Esophagus mucosa (tissue), 1 donor: ENCODE measurements around the gene FAM170A. TPM values are rescaled to one million over a fixed set of nuclear protein-coding genes. Genes with fewer than 3 reads are reported as not detected.
A peak's percentile ranks its signal among the peaks of the same experiment; 100 is the strongest.

Experiments
- ATAC-seq: fragments of 200-7000 bp; cut with Tn5 transposase; one replicate; pipeline ENCODE4 v1.9.1; 2020
- total RNA-seq: library from RNA; stranded (reverse); gene quantifications from one replicate; pipeline ENCODE4 v1.2.4, GENCODE V29; 2023
- donor health status: DM: yes; HTN: yes; CAD: no.

FAM170A gene
- total RNA-seq, result not detected

- ATAC-seq, result no peak
Observed at GRCh38 chr5:119629339-119629738, at the start of gene FAM170A. FAM170A (plus strand) TSS chr5:119629558; CDS start chr5:119629769, 211 bp downstream.

- ATAC-seq, result no peak
Observed at GRCh38 chr5:119582987-119583386, 46.4 kb upstream of the FAM170A start.

- no peak for ATAC-seq
Observed at GRCh38 chr5:119583684-119584083, 45.7 kb upstream of the FAM170A start.

GRCh38 chr5:119596046-119596445 lies 33.3 kb upstream of the FAM170A start:
- ATAC-seq, result no peak

- no peak for ATAC-seq
Observed at GRCh38 chr5:119597728-119598298, 31.5 kb upstream of the FAM170A start.

GRCh38 chr5:119613937-119614336 lies 15.4 kb upstream of the FAM170A start:
- ATAC-seq, result no peak

GRCh38 chr5:119614838-119615237 lies 14.5 kb upstream of the FAM170A start:
- ATAC-seq, result no peak

- no peak for ATAC-seq
Observed at GRCh38 chr5:119626086-119626485, 3.3 kb upstream of the FAM170A start.

- no peak for ATAC-seq
Observed at GRCh38 chr5:119630752-119631440, 1.5 kb downstream of the FAM170A start.

GRCh38 chr5:119631660-119632059 lies 2.3 kb downstream of the FAM170A start:
- no peak for ATAC-seq

GRCh38 chr5:119651486-119651885 lies 22.1 kb downstream of the FAM170A start:
- ATAC-seq, result no peak

GRCh38 chr5:119655061-119655460 lies 25.7 kb downstream of the FAM170A start:
- peak; percentile 57 for ATAC-seq

GRCh38 chr5:119656023-119656422 lies 26.7 kb downstream of the FAM170A start:
- ATAC-seq, result no peak

GRCh38 chr5:119666542-119666941 lies 37.2 kb downstream of the FAM170A start:
- ATAC-seq, result no peak

GRCh38 chr5:119678351-119679028 lies 49.1 kb downstream of the FAM170A start:
- ATAC-seq, result no peak

GRCh38 chr5:119680080-119680479 lies 50.7 kb downstream of the FAM170A start:
- no peak for ATAC-seq

GRCh38 chr5:119681734-119682133 lies 52.4 kb downstream of the FAM170A start:
- no peak for ATAC-seq

- ATAC-seq, result no peak
Observed at GRCh38 chr5:119682372-119682771, 53.0 kb downstream of the FAM170A start.

Other genes starting within 250 kb of the FAM170A start
- 164 TPM for gene HSD17B4, start 177.1 kb upstream of the FAM170A start, total RNA-seq